Naive thymus-derived CD4-positive, alpha-beta T cell (primary cell): Measurements from ENCODE around the gene DAPK1. TPM values are rescaled to one million over a fixed set of nuclear protein-coding genes. Genes with fewer than 3 reads are reported as not detected.
A peak's percentile ranks its signal among the peaks of the same experiment; 100 is the strongest.
"Not testable (repeated sequence)": the region's sequence is repeated elsewhere in the genome, so short reads cannot be mapped to it uniquely, and the experiment has no call there.

Source experiments
- ATAC-seq: fragments of 150-1000 bp; cut with Tn5 transposase; 2 replicates; pipeline ENCODE4 v1.10.0; 2021; ENCODE audit warnings: mild to moderate bottlenecking, moderate library complexity
- CTCF ChIA-PET: fragments of 350-600 bp; sonication (Branson Sonifier 250); formaldehyde crosslinking; loops from one replicate; lab custom pipeline; 2021; ENCODE audit warnings: antibody characterized with exemption; lab: Charles Lee
- POLR2A ChIA-PET: fragments of 350-600 bp; sonication (Branson Sonifier 250); formaldehyde crosslinking; loops from one replicate; lab custom pipeline; 2021; ENCODE audit warnings: antibody characterized with exemption, inconsistent platforms; lab: Charles Lee
- DNase-seq, 9 donors: peaks; one replicate each; pipeline versions ENCODE4 v3.0.0 to v3.0.0-alpha.2; 2020 to 2022; ENCODE audit warnings: mixed read lengths in 1 of 9
- H3K27ac ChIP-seq: one replicate; pipeline ENCODE4 v1.7.0; 2013; ENCODE audit warnings: mild to moderate bottlenecking, low read depth, low read length, moderate library complexity
- H3K27me3 ChIP-seq, 2 donors: one replicate each; pipeline ENCODE4 v1.7.0; 2013; ENCODE audit warnings: low read length in 2 of 2, mild to moderate bottlenecking in 2 of 2, moderate library complexity in 2 of 2; ENCODE audit not compliant: control insufficient read depth in 2 of 2, insufficient read depth in 2 of 2
- H3K36me3 ChIP-seq, 3 experiments: 1 replicate in 2 of 3; 2 replicates in 1 of 3; pipeline ENCODE4 v1.7.0; 2013; ENCODE audit warnings: low read length in 3 of 3, mild to moderate bottlenecking in 3 of 3, moderate library complexity in 1 of 3; ENCODE audit not compliant: insufficient read depth in 3 of 3, control insufficient read depth in 2 of 3
- H3K4me1 ChIP-seq, 2 donors: one replicate each; pipeline ENCODE4 v1.7.0; 2013; ENCODE audit warnings: low read length in 2 of 2, mild to moderate bottlenecking in 2 of 2, moderate library complexity in 1 of 2; ENCODE audit not compliant: control insufficient read depth in 2 of 2, insufficient read depth in 2 of 2
- H3K4me3 ChIP-seq: 2 replicates; pipeline ENCODE4 v1.7.0; 2013; ENCODE audit warnings: mild to moderate bottlenecking, low read length
- H3K9me3 ChIP-seq, 3 experiments: 1 replicate in 2 of 3; 2 replicates in 1 of 3; pipeline ENCODE4 v1.7.0; 2013; ENCODE audit warnings: low read length in 3 of 3; ENCODE audit not compliant: control insufficient read depth in 2 of 3
- H3K27ac Mint-ChIP-seq, 9 donors: one replicate each; pipeline ENCODE4 v1.8.0; 2020 to 2022; ENCODE audit warnings: mixed read lengths in 9 of 9, mild to moderate bottlenecking in 8 of 9, moderate library complexity in 5 of 9, inconsistent platforms in 2 of 9
- H3K27me3 Mint-ChIP-seq, 5 donors: one replicate each; pipeline ENCODE4 v1.8.0; 2021 to 2022; ENCODE audit warnings: mixed read lengths in 5 of 5, mild to moderate bottlenecking in 1 of 5
- H3K36me3 Mint-ChIP-seq, 5 donors: one replicate each; pipeline ENCODE4 v1.8.0; 2020 to 2022; ENCODE audit warnings: mixed read lengths in 5 of 5, mild to moderate bottlenecking in 3 of 5, inconsistent platforms in 1 of 5
- H3K4me1 Mint-ChIP-seq, 7 donors: one replicate each; pipeline ENCODE4 v1.8.0; 2020 to 2022; ENCODE audit warnings: mixed read lengths in 7 of 7, mild to moderate bottlenecking in 3 of 7, inconsistent platforms in 1 of 7
- H3K4me3 Mint-ChIP-seq, 10 donors: one replicate each; pipeline ENCODE4 v1.8.0; 2020 to 2022; ENCODE audit warnings: mild to moderate bottlenecking in 10 of 10, mixed read lengths in 10 of 10, moderate library complexity in 6 of 10, inconsistent platforms in 2 of 10
- H3K9me3 Mint-ChIP-seq, 11 donors: one replicate each; pipeline ENCODE4 v1.8.0; 2020 to 2022; ENCODE audit warnings: mixed read lengths in 11 of 11, mild to moderate bottlenecking in 4 of 11, inconsistent platforms in 1 of 11, moderate library complexity in 1 of 11
- intact Hi-C, 2 donors: fragments of 100-400 bp; cut with micrococcal nuclease; formaldehyde crosslinking; loops; one replicate each; pipeline ENCODE4 v1.15.1; 2023
- polyA plus RNA-seq, 2 donors: library from polyadenylated mRNA; unstranded; fragments of 300-500 nt; fragmentation: Illumina TruSeq; gene quantifications; one replicate each; pipeline ENCODE4 v1.2.3, GENCODE V29; 2021
- total RNA-seq, 6 experiments: library from RNA in 5 of 6; stranded (reverse) in 5 of 6; gene quantifications; 1 replicate in 5 of 6; 2 replicates in 1 of 6; pipeline ENCODE4 v1.2.3 and lab custom pipeline; 2021 to 2026

DAPK1 gene
- total and polyA plus RNA-seq, 7 experiments from 2014 or later = 0.20 to 44.8 (median 1.9) TPM

DNA sequence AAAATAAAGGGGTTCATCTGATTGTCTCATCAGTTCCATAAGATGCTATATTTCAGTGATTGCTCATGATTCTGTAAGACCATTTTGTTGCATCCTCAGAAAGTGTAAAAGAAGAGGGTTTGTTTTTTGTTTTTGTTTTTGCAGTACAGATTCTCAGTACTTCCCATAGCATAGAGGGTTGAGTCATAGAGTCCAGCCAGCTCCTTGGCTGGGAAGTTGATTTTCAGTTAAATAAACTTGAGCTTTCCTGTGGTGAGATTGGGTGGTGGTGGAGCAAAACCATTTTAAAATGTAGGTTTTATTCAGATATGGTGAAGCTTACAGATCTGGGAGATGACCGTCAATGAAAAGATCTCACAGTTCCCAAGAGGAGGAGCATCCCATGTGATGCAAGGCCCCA is 48.2 kb downstream of the DAPK1 start:
- H3K4me3 Mint-ChIP-seq = no peak overlapping the region
- CTCF ChIA-PET = no interaction called here
- H3K36me3 Mint-ChIP-seq = no peaks in the 10 kb centered on the region
- no peaks in the 10 kb centered on the region for H3K36me3 ChIP-seq
- H3K27me3 ChIP-seq = no peaks in the 10 kb centered on the region
- H3K4me3 ChIP-seq = no peak overlapping the region
- intact Hi-C loops = no loop called here
- H3K27me3 Mint-ChIP-seq = peaks cover 0 to 7% (median 0%) of the 10 kb centered on the region in 5 donors
- POLR2A ChIA-PET = no interaction called here
- DNase-seq = no peak
- peaks cover 0 to 3% (median 0%) of the 10 kb centered on the region in 11 donors for H3K9me3 Mint-ChIP-seq
- no peak overlapping the region for H3K27ac ChIP-seq
- H3K27ac Mint-ChIP-seq = no peak overlapping the region
- no peaks in the 10 kb centered on the region for H3K4me1 ChIP-seq
- no peak for ATAC-seq
- peaks cover 0 to 4% (median 0%) of the 10 kb centered on the region in 7 donors for H3K4me1 Mint-ChIP-seq
- H3K9me3 ChIP-seq = no peaks in the 10 kb centered on the region

- intact Hi-C loops = no loop called here
- POLR2A ChIA-PET = no interaction called here
Measured at GRCh38 chr9:87546704-87547103, 49.0 kb downstream of the DAPK1 start.

DNA sequence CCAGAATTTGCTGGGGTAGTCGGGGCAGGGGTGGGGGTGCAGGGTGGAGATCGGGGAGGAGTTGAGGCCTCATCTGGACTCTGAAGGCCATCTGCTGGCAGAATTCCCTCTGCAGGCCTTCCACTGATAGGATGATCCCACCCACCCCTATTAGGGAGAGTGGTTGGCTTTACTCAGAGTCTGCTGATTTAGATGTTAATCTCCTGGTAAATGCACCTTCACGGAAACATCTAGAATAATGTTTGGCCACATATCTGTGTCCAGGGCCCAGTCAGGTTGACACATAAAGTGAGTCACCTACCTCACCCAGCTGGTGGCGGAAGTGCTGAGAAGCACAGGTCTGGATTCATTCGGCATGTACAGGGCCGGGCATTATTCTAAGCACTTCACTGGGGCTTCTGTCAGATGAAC is 50.0 kb downstream of the DAPK1 start:
- Mint-ChIP-seq H3K4me1 (peaks cover 0 to 4% (median 0%) of the 10 kb centered on the region in 7 donors), H3K9me3 (peaks cover 0 to 3% (median 0%) of the 10 kb centered on the region in 11 donors), H3K4me3 (no peak overlapping the region), H3K27me3 (peaks cover 0 to 13% (median 4%) of the 10 kb centered on the region in 5 donors), H3K27ac (no peak overlapping the region), H3K36me3 (no peaks in the 10 kb centered on the region)
- Histone ChIP-seq H3K4me3 (no peak overlapping the region), H3K27me3 (no peaks in the 10 kb centered on the region), H3K9me3 (no peaks in the 10 kb centered on the region), H3K27ac (no peak overlapping the region), H3K36me3 (no peaks in the 10 kb centered on the region), H3K4me1 (no peaks in the 10 kb centered on the region)
- no peak for ATAC-seq
- POLR2A ChIA-PET = no interaction called here
- intact Hi-C loops = no loop called here
- no peak for DNase-seq
- CTCF ChIA-PET = no interaction called here

More at GRCh38 chr9:87546704-87547103, 49.0 kb downstream of the DAPK1 start:
- no peaks in the 10 kb centered on the region for H3K27me3 ChIP-seq
- Mint-ChIP-seq H3K27me3 (peaks cover 0 to 12% (median 4%) of the 10 kb centered on the region in 5 donors), H3K4me1 (peaks cover 0 to 4% (median 0%) of the 10 kb centered on the region in 7 donors), H3K36me3 (no peaks in the 10 kb centered on the region), H3K27ac (no peak overlapping the region), H3K9me3 (peaks cover 0 to 3% (median 0%) of the 10 kb centered on the region in 11 donors), H3K4me3 (no peak overlapping the region)
- H3K36me3 ChIP-seq = no peaks in the 10 kb centered on the region
- no peak for ATAC-seq
- H3K4me1 ChIP-seq = no peaks in the 10 kb centered on the region
- no peak for DNase-seq
- H3K4me3 ChIP-seq = no peak overlapping the region
- H3K9me3 ChIP-seq = no peaks in the 10 kb centered on the region
- no peak overlapping the region for H3K27ac ChIP-seq
- CTCF ChIA-PET = no interaction called here

DNA sequence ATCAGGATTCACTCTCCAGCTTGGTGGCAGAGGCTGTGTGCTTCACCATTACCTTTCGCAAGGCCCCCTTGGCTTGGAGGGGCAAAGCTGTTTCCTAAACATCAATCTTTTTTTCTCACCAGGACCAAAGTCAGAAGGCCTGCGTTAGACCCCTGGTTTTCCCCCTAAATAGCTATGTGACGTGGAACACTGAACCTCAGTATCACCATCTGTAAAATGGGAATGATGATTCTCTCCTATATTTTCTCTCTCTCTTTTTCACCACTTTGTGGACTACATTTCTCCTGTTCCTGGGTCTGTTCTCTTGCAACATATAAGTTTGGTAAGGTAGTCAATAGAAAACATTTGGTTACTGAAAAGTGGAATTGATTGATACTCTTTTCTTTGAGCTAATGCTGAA is 50.5 kb downstream of the DAPK1 start:
- Histone ChIP-seq H3K9me3 (no peaks in the 10 kb centered on the region), H3K27me3 (no peaks in the 10 kb centered on the region), H3K27ac (no peak overlapping the region), H3K4me1 (no peaks in the 10 kb centered on the region), H3K36me3 (no peaks in the 10 kb centered on the region), H3K4me3 (no peak overlapping the region)
- DNase-seq = no peak
- Mint-ChIP-seq H3K27me3 (peaks cover 0 to 13% (median 4%) of the 10 kb centered on the region in 5 donors), H3K9me3 (peaks cover 0 to 3% (median 0%) of the 10 kb centered on the region in 11 donors), H3K27ac (no peak overlapping the region), H3K4me1 (peaks cover 0 to 4% (median 0%) of the 10 kb centered on the region in 7 donors), H3K36me3 (no peaks in the 10 kb centered on the region), H3K4me3 (no peak overlapping the region)
- CTCF ChIA-PET = no interaction called here
- POLR2A ChIA-PET = no interaction called here
- intact Hi-C loops = no loop called here
- no peak for ATAC-seq

DNA sequence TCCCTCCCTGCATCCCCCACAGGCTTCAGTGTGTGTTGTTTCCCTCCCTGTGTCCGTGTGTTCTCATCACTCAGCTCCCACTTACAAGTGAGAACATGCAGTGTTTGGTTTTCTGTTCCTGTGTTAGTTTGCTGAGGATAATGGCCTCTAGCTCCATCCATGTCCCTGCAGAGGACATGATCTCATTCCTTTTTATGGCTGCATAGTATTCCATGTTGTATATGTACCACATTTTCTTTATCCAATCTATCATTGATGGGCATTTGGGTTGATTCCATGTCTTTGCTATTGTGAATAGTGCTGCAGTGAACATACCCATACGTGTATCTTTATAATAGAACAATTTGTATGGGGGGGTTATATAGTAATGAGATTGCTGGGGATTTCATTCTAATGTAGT is 51.4 kb downstream of the DAPK1 start:
- H3K27ac ChIP-seq, H3K4me1 ChIP-seq, H3K27ac Mint-ChIP-seq, H3K4me3 Mint-ChIP-seq, POLR2A ChIA-PET, H3K9me3 ChIP-seq, intact Hi-C loops, DNase-seq, H3K4me3 ChIP-seq, H3K36me3 Mint-ChIP-seq, H3K4me1 Mint-ChIP-seq, H3K9me3 Mint-ChIP-seq, H3K27me3 ChIP-seq, ATAC-seq, H3K36me3 ChIP-seq: not testable (repeated sequence)
- CTCF ChIA-PET = interaction anchor here (0.6 kb wide), 1 partner anchor 33 kb away, joined by 3 read pairs; no protein-coding TSS in a partner anchor
- H3K27me3 Mint-ChIP-seq = peaks cover 0 to 13% (median 4%) of the 10 kb centered on the region in 5 donors

GRCh38 chr9:87549791-87550190 is 52.1 kb downstream of the DAPK1 start:
- Mint-ChIP-seq H3K4me1 (peaks cover 0 to 4% (median 0%) of the 10 kb centered on the region in 7 donors), H3K4me3 (no peak overlapping the region), H3K36me3 (no peaks in the 10 kb centered on the region), H3K9me3 (peaks cover 0 to 3% (median 0%) of the 10 kb centered on the region in 11 donors), H3K27ac (peak overlapping the region in 1 of 9 donors; percentile 17), H3K27me3 (peaks cover 0 to 13% (median 4%) of the 10 kb centered on the region in 5 donors)
- ChIA-PET CTCF (no interaction called here), POLR2A (no interaction called here)
- H3K27ac ChIP-seq = no peak overlapping the region
- no peaks in the 10 kb centered on the region for H3K27me3 ChIP-seq
- H3K4me3 ChIP-seq = no peak overlapping the region
- H3K9me3 ChIP-seq = no peaks in the 10 kb centered on the region
- intact Hi-C loops = no loop called here
- ATAC-seq (no peak), DNase-seq (peak in 1 of 9 donors; percentile 33)
- no peaks in the 10 kb centered on the region for H3K4me1 ChIP-seq
- no peaks in the 10 kb centered on the region for H3K36me3 ChIP-seq

DNA sequence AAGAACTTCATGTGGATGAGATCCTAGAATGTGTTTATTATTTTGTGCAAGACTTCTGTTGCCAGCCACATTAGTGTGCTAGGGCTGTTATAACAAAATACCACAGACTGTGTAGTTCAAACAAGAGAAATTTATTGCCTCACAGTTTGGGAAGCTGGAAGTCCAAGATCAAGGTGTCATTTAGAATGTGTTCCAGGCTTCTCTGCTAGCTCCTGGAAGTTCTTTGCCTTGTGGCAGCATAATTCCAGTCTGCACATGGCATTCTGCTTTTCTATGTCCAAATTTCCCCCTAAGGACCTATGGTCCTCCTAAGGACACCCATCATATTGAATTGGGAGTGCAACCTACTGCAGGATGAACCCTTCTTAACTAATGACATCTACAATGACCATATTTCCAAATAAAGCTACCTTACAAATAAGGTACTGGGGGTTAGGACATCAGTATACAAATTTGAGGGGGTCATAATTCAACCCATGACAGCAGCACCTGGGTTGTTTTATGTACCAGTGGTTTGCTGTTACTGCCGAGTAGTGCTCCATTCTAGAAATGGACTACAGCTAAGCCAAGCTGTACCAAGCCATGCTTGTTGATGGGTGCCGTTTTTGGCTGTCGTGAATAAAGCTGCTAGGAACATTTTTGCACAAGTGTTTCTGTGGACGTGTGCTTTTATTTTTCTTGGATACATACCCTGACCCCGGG is 52.7 kb downstream of the DAPK1 start:
- Mint-ChIP-seq H3K9me3 (peaks cover 0 to 3% (median 0%) of the 10 kb centered on the region in 11 donors), H3K36me3 (no peaks in the 10 kb centered on the region)
- CTCF ChIA-PET = no interaction called here

More for the DNA sequence above, 52.7 kb downstream of the DAPK1 start:
- POLR2A ChIA-PET = no interaction called here
- Histone ChIP-seq H3K9me3 (no peaks in the 10 kb centered on the region), H3K4me1 (no peaks in the 10 kb centered on the region), H3K36me3 (no peaks in the 10 kb centered on the region), H3K27ac (no peak overlapping the region), H3K4me3 (no peak overlapping the region), H3K27me3 (no peaks in the 10 kb centered on the region)
- no peak overlapping the region for H3K4me3 Mint-ChIP-seq
- DNase-seq = no peak
- peaks cover 0 to 4% (median 0%) of the 10 kb centered on the region in 7 donors for H3K4me1 Mint-ChIP-seq
- intact Hi-C loops = no loop called here
- H3K27ac Mint-ChIP-seq = no peak overlapping the region
- peaks cover 0 to 13% (median 4%) of the 10 kb centered on the region in 5 donors for H3K27me3 Mint-ChIP-seq
- ATAC-seq = no peak
